GM23338 (cell line): ENCODE data around the gene PTCH2.

Experiments used
- CREB1 ChIP-seq: fragments of 250-450 bp; sonication (Bioruptor Pico); IDR thresholded peaks from 2 replicates; pipeline ENCODE4 v1.5.0; 2020; ENCODE audit warnings: low read depth, mild to moderate bottlenecking, moderate library complexity
- CTCF ChIP-seq, 2 experiments: fragments of 200-600 bp in 1 of 2; sonication (generic) in 1 of 2; conservative IDR thresholded peaks; 2 replicates each; pipeline versions ENCODE4 v1.5.1 to v1.6.1; 2016 to 2017; ENCODE audit warnings: antibody characterized with exemption in 2 of 2, low read depth in 2 of 2, mild to moderate bottlenecking in 2 of 2, moderate library complexity in 1 of 2
- ETS1 ChIP-seq: IDR thresholded peaks from 2 replicates; pipeline ENCODE4 v1.6.1; 2016; ENCODE audit warnings: antibody characterized with exemption
- EZH2 ChIP-seq: fragments of 200-600 bp; sonication (generic); IDR thresholded peaks from one replicate; pipeline ENCODE4 v1.8.0; 2017; ENCODE audit warnings: antibody characterized with exemption, mild to moderate bottlenecking, low read depth; ENCODE audit not compliant: unreplicated experiment
- EZH2phosphoT487 ChIP-seq: fragments of 200-600 bp; sonication (generic); IDR thresholded peaks from one replicate; pipeline ENCODE4 v1.8.1; 2018; ENCODE audit warnings: antibody characterized with exemption; ENCODE audit not compliant: unreplicated experiment
- NANOG ChIP-seq: IDR thresholded peaks from 2 replicates; pipeline ENCODE4 v1.6.1; 2016; ENCODE audit warnings: antibody characterized with exemption, borderline replicate concordance
- POLR2AphosphoS5 ChIP-seq: IDR thresholded peaks from 2 replicates; pipeline ENCODE4 v1.6.1; 2016; ENCODE audit warnings: antibody characterized with exemption, low read depth
- REST ChIP-seq: IDR thresholded peaks from one replicate; pipeline ENCODE4 v1.6.1; 2018; ENCODE audit warnings: antibody characterized with exemption; ENCODE audit not compliant: unreplicated experiment

- no peak for TF ChIP-seq REST
- TF ChIP-seq CTCF (conservative IDR thresholded peaks at IDR 0.05; ENCODE audit: low read depth in 2 of 2) = no peak
- TF ChIP-seq CREB1 = no peak
- no peak for TF ChIP-seq ETS1
- no peak for TF ChIP-seq EZH2phosphoT487
- no peak for TF ChIP-seq EZH2
- no peak for TF ChIP-seq NANOG
- peak; percentile 64 for TF ChIP-seq POLR2AphosphoS5
These were observed 62.4 kb downstream of the PTCH2 start for GRCh38 chr1:44780583-44781121.
